Sciatic nerve (tissue), 2 donors: ENCODE measurements around the gene FEM1A. TPM values are rescaled to one million over a fixed set of nuclear protein-coding genes. Genes with fewer than 3 reads are reported as not detected.
"Not testable (repeated sequence)": the region's sequence is repeated elsewhere in the genome, so short reads cannot be mapped to it uniquely, and the experiment has no call there.

Experiments used
- ATAC-seq: fragments of 200-7000 bp; cut with Tn5 transposase; one replicate; pipeline ENCODE4 v1.9.1; 2020; ENCODE audit warnings: mild to moderate bottlenecking, moderate library complexity
- DNase-seq: peaks from one replicate; pipeline ENCODE4 v3.0.0-alpha.2; 2020; ENCODE audit warnings: low spot score
- intact Hi-C: fragments of 100-400 bp; cut with DNase I; formaldehyde crosslinking; loops from one replicate; pipeline ENCODE4 v1.14.2; 2022
- total RNA-seq: library from RNA; stranded (reverse); fragmentation: NEBNext Ultra II Directional; extraction: Animal tissue kit (Norgen Biotek cat#: 25700); gene quantifications from one replicate; pipeline ENCODE4 v1.2.1, GENCODE V29; 2021
- donor health status: DM: no; HTN: no; CAD: no.
- donor health status: DM: no; HTN: no; CAD: no.

The FEM1A gene, protein sequence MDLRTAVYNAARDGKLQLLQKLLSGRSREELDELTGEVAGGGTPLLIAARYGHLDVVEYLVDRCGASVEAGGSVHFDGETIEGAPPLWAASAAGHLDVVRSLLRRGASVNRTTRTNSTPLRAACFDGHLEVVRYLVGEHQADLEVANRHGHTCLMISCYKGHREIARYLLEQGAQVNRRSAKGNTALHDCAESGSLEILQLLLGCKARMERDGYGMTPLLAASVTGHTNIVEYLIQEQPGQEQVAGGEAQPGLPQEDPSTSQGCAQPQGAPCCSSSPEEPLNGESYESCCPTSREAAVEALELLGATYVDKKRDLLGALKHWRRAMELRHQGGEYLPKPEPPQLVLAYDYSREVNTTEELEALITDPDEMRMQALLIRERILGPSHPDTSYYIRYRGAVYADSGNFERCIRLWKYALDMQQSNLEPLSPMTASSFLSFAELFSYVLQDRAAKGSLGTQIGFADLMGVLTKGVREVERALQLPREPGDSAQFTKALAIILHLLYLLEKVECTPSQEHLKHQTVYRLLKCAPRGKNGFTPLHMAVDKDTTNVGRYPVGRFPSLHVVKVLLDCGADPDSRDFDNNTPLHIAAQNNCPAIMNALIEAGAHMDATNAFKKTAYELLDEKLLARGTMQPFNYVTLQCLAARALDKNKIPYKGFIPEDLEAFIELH
- 7.5 TPM for total RNA-seq

GRCh38 chr19:4791183-4792018 lies at the start of gene FEM1A:
FEM1A (plus strand) TSS chr19:4791734; CDS start chr19:4791855, 121 bp downstream.
- intact Hi-C loops = loop anchor here (10.0 kb wide), 1 partner anchor 57 kb away; no protein-coding TSS in a partner anchor
- ATAC-seq (peak; percentile 99), DNase-seq (peak; percentile 99)

- no peak for DNase-seq
- peak; percentile 43 for ATAC-seq
- intact Hi-C loops = no loop called here
These were observed 48.5 kb upstream of the FEM1A start for GRCh38 chr19:4742723-4743646.

DNA sequence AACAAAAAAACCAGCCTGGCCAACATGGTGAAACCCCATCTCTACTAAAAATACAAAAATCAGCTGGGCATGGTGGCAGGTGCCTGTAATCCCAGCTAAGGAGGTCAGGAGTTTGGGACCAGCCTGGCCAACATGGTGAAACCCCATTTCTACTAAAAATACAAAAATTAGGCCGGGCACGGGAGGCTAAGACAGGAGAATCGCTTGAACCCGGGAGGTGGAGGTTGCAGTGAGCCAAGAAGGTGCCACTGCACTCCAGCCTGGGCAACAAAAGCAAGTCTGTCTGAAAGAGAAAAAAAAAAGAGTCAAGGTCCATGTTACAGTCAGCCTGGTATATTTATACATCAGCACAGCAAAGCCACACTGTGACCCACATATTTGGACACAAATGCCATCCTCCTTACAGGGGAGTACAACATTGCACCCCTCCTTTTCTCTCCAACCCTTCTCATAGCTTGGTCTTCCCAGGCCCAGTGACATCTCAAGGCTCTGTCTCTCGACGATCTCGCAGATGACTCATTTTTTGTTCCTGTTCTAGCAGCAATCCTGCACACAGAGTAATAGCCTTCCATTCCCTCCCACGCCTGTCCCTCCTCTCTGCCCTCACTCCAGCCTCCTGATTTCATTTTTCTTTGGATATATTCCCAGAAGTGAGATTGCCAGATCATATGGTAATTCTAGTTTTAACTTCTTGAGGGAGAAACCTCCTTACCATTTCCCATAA lies 46.9 kb upstream of the FEM1A start:
- intact Hi-C loops = no loop called here
- DNase-seq (no peak), ATAC-seq (peak; percentile 84)

DNA sequence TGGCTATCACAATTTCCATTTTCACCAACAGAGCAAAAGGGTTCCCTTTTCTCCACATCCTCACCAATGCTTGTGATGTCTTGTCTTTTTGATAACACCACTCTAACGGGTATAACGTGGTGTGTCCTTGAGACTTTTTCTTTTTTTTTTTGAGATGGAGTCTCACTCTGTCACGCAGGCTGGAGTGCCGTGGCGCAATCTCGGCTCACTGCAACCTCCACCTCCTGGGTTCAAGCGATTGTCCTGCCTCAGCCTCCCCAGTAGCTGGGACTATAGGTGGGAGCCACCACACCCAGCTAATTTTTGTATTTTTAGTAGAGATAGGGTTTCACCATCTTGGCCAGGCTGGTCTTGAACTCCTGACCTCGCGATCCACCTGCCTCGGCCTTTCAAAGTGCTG lies 46.4 kb upstream of the FEM1A start:
- ATAC-seq, DNase-seq, intact Hi-C loops: not testable (repeated sequence)

- ATAC-seq (no peak), DNase-seq (no peak)
- intact Hi-C loops = no loop called here
These were observed 45.5 kb upstream of the FEM1A start for GRCh38 chr19:4745986-4746385.

- intact Hi-C loops = no loop called here
- DNase-seq = no peak
- ATAC-seq = no peak
These were observed 43.3 kb upstream of the FEM1A start for GRCh38 chr19:4748185-4748584.

DNA sequence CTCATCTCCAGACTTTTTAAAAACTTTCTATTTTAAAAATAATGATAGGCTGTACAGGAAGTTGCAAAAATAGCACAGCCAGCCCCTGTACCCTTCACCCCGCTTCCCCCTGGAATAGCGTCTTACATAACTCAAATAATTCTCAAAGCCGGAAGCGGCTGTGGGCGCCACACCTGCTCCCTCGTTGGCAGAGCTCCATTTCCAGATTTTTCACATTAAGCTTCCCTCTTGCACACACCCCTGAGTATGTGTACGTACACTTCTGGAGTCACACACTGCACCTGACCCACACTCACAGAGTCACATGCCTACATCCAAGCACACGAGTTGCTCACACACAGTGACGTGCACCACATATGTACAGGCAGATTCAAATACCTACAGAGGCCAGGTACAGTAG lies 42.9 kb upstream of the FEM1A start:
- DNase-seq (no peak), ATAC-seq (no peak)
- intact Hi-C loops = no loop called here

GRCh38 chr19:4749870-4750590 lies 41.5 kb upstream of the FEM1A start:
- DNase-seq = no peak
- intact Hi-C loops = no loop called here
- ATAC-seq = no peak

- ATAC-seq (no peak), DNase-seq (no peak)
- intact Hi-C loops = no loop called here
These were observed 37.3 kb upstream of the FEM1A start for GRCh38 chr19:4754248-4754647.

DNA sequence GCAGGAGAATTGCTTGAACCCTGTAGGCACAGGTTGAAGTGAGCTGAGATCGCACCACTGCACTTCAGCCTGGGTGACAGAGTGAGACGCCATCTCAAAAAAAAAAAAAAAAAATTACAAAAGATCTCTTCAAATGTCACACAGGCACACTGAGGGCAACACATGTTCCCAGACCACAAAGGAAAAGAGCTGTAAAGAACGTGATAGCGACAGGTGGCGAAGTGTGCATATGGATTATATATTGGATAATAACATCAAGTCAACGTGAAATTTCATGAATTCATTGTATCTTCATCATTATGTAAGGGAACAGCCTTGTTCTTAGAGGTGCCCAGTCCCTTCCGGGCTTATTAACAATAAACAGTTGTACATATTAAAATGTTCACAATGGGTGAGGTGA lies 36.1 kb upstream of the FEM1A start:
- no peak for DNase-seq
- intact Hi-C loops = no loop called here
- no peak for ATAC-seq

DNA sequence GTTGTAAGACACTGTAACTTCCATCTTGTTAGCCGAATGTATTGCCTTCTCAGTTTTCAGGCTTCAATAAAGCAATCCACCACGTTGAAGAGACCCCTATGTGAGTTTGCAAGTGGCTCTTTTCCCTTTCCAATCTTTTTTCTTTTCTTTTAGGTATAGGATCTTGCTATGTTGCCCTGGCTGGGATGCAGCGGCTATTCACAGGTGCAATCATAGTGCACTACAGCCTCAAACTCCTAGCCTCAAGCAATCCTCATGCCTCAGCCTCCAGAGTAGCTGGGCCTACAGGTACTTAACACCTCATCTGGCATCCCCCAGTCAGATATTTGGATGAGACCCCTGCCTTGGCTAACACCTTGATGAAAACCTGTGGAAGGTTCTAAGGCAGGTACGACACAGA lies 33.5 kb upstream of the FEM1A start:
- intact Hi-C loops = no loop called here
- no peak for ATAC-seq
- no peak for DNase-seq

GRCh38 chr19:4758659-4759058 lies 32.9 kb upstream of the FEM1A start:
- ATAC-seq = no peak
- DNase-seq = no peak
- intact Hi-C loops = no loop called here

DNA sequence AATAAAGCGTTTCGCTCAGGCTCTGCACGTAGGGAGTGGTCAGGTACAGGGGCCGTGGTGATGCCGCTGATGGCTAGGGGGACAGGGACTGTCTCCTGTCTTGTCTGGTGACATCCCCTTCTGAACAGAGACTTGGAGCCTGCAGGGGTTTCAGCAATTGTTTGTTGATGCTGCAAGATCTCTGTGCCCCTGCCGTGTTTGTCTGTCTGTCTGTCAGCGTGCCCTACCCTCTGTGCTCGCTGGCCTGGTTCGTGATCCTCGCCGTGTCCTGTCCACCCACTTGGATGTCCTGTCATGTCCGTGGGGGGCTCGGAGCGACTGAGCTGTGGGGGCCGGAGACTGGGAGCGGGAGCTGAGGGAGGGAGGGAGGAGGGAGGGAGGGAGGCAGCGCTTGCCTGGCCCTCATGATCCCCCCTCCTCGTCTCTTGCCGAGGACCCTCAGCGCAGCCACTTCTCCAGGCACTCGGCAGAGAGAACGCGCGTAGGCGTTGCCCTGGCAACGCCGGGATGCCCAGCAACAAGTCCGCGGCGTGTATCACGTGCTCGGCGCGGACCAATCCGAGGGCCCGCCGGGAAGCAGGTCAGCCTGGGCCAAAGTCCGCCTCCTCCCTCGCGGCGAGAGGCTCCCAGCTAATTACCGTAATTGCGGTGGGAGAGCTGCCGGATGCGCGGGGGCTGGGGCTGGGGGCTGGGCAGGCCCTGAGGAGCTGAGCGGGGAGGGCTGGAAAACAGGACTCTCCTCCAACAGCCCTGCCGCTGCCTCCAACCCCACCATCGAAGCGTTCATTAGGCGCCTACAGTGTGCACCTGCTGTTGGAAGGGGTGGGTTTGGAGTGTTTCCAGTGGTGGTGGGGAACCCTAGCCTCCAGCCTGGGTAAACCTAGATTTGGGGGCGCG lies 31.9 kb upstream of the FEM1A start:
- intact Hi-C loops = no loop called here

DNA sequence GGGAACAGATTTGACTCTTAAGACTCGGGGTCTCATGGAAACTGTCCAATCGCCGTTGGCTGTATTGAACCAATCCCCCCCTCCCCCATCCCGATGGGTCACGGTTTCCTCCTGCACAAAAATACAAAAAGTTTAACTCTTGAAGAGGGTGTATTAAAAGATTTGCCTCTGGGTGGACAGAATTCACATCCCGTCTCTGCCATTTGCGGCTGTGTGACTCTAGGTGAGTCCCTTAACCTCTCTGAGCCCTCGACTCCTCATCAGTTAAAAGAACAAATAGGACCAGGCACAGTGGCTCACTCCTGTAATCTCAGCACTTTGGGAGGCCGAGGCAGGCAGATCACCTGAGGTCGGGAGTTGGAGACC lies 31.3 kb upstream of the FEM1A start:
- no peak for ATAC-seq
- no peak for DNase-seq
- intact Hi-C loops = no loop called here

More for the DNA sequence above, 31.9 kb upstream of the FEM1A start:
- ATAC-seq (peak; percentile 99), DNase-seq (peak; percentile 92)

GRCh38 chr19:4763021-4763420 lies 28.5 kb upstream of the FEM1A start:
- no peak for ATAC-seq
- intact Hi-C loops = no loop called here
- DNase-seq = no peak

DNA sequence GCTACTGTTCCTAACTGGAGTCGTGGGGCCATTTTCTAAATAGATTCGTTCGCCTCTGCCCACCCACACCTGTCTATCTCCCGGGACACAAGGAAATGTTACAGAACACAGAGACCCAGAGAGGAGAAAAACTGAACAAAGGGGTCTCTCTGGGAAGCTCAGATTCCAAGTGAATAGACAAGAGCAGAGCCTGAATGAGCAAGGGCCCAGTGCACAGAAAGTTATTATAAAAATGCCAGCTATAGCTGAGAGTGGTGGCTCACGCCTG lies 27.2 kb upstream of the FEM1A start:
- ATAC-seq (no peak), DNase-seq (no peak)
- intact Hi-C loops = no loop called here
